AG20443 (cell line): Measurements from ENCODE around the gene AOPEP.
A peak's percentile ranks its signal among the peaks of the same experiment; 100 is the strongest.

Experiments used
- DNase-seq: peaks from one replicate; pipeline ENCODE4 v3.0.0; 2012; ENCODE audit warnings: low spot score, mixed read lengths

AOPEP gene

DNA sequence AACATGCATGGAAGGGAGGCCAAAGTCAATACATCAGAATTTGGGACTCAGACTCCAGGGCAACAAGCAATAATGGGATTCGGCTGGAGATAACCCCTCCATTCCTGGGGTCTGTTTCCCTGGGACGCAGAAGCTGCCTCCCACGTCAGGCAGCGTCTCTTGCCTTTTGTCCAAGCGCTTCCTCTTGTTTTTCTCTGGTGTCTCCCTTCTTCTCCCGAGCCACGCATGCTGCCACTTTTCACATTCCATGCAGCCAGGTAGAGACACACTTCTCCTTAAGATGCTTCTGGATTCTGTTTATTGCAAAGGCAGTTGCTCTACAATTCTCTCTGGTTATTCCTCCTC, 267.3 kb downstream of the AOPEP start:
- DNase-seq = no peak

DNA sequence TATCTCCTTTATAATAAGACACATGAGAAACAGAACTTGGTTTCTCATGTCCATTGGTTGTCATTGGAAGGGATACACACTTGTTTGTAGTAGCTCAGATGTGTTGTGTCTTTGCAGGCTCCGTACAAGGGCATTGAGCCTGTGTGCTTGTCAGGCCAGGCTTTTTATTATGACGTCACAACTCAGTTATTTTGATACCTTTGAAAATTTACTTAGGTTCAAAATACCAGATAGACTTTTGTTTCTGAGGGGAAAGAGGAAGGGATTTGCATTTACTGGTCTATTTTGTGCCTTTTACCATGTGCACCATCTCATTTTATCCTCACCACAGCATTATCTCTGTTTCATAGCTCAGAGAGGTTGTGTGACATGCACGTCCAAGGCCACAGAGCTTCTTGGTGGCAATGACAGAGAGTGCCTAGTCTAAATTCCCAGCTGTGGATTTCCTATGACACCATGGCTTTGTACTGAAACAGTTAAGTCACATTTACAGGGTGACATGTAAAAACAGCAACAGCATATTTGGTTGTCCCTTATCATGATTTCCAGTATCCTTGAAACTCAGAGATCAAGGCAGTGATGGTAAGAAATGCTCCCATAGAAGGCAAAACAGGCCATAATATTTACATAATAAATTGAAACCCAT, 268.7 kb downstream of the AOPEP start:
- DNase-seq = no peak

DNA sequence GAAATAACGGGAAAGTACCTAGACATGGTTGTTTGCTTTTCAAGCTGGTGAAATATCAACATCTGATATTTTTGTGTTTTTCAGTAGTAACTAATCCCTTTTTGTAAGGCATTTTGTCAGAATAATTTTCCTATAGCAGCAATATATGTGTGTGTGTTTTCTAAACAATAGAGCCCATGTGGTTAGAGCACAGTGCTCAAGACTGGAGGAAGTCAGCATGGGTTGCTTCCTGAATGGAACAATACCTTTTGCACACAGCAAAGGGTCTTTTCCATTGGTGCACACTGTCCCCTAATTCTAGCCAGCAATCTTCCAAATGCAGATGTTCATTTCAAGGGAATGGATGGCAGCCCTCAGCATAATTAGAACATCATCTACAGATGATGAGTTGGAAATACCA, 270.1 kb downstream of the AOPEP start:
- no peak for DNase-seq

DNA sequence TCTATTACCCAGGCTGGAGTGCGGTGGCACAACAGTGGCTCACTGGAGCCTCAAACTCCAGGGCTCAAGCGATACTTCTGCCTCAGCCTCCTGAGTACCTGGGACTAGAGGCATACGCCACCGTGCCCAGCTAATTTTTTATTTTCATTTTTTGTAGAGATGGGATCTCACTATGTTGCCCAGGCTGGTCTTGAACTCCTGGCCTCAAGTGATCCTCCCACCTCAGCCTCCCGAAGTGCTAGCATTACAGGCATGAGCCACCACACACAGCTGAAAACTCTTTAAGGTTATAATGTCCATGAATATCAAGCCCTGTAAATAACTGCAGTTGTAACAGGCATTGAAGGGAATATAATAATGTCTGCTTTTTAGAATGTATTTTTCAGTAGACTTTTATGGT, 271.2 kb downstream of the AOPEP start:
- no peak for DNase-seq

DNA sequence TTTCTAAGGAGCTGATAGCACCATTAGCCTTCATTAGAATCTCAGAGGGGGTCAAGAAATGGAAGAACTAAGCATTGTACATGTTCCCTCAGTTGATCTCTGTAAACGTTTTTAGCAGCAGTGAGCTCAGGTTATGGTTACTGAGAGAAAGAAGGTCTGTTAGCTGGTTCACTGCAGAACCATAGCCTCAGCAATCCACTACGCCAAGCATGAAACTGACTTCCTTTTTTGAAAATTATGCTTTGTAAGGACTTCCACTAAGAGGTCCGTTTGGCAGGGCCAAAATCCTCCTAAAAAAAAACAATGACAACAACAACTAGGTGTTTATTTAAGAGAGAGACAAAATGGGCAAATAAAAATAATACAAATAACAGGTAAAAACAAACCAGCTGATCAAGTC, 273.3 kb downstream of the AOPEP start:
- DNase-seq = no peak

DNA sequence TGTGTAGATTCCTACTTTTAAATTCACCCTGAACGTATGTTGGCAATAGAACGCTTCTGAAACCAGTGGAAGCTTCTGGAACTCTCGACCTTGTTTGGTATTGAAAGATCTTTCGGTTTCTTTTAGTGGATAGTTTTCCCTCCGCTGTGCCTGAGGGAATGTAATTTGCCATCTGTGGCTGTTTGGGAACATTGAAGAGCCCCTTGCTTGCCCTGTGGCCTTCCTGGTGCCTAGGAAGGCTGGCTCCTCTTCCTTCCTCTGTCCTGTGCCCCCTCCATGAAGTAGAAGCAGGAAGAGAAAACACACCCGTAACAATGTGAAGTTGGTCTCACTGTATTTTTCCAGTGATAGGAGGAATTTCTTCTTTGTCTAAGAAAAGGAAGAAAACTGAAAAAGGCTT, 274.3 kb downstream of the AOPEP start:
- DNase-seq = no peak

DNA sequence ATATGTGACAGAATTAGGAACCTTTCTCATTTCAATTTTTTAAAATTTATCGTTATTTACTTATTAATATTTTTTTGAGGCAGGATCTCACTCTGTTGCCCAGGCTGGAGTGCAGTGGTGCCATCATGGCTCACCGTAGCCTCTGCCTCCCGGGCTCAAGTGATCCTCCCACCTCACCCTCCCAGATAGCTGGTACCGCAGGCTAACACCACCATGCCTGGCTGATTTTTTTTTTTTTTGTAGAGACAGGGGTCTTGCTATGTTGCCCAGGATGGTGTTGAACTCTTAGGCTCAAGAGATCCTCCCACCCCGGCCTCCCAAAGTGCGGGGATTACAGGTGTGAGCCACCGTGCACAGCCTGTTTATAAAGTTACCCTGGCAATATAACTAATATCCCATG, 275.2 kb downstream of the AOPEP start:
- no peak for DNase-seq

DNA sequence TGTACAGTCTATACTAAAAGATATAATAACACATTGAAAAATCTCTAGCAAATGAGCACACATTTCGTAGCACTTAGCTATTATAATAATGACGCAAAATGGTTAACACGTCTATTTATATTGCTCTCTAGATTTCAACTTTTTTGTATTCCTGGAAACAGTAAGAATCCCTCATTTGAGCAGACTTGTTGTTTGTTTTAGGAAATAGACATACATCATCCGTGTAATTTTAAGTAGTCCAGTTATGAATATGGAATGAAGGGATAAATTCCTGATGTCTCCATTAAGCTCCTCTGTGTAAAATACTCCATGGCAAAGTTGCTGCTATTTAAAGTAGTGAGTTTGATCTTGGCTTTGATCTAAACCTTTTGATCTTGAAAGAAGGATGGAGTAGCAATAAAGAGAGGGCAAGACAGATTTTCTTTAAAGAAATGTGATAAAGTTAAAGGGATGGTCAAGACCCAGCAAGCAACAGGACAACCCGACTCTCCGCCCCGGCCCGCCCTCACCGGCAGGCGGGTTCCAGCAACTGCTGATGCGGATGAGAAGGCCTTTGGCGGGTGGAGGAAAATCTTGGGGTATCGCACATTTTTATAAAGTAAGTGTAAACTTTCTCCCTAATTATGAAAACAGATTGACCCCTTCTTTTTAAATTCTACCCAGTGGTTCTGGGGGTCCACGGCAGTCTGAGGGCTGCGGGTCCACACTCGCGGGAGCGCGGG, 277.4 kb downstream of the AOPEP start:
- peak; percentile 72 for DNase-seq

DNA sequence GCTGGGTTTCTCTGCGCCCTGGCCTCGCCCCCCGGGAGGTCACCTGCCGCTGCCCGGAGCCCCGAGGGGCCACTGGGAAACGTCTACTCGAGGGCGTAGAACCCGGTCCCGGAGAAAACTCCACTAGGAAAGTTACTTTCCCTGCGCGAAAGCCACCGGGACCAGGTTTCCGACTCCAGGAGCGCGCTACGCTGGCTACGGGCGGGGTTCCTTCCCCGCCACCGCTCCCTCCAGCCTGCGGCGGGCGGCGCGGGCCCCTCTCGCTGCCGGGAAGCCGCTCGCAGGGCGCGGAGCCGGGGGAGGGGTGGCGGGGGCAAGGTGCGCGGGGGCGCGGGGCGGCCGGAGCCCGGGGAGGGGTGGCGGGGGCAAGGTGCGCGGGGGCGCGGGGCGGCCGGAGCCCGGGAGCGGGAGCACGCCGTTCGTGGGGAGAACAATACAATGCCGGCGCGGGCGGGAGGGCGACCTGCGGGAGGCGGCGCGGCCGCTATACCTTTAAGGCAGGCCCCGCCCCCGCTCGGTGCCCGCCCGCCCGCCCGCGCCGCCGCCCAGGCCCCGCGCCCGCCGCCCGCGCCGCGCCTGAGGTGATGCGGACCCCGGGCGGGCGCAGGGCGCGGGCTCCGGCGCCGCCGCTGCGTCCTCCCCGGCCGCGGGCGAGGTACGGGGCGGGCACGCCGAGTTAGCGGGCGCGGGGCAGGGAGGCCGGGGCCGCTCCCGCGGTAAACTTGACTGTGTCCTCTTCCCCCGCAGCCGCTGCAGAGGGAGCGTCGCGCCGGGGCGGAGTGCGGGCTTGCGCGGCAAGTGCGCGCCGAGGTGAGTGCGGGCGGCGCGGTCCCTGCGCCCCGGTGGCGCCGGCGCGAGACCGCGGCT, 278.1 kb downstream of the AOPEP start:
- peak; percentile 76 for DNase-seq

DNA sequence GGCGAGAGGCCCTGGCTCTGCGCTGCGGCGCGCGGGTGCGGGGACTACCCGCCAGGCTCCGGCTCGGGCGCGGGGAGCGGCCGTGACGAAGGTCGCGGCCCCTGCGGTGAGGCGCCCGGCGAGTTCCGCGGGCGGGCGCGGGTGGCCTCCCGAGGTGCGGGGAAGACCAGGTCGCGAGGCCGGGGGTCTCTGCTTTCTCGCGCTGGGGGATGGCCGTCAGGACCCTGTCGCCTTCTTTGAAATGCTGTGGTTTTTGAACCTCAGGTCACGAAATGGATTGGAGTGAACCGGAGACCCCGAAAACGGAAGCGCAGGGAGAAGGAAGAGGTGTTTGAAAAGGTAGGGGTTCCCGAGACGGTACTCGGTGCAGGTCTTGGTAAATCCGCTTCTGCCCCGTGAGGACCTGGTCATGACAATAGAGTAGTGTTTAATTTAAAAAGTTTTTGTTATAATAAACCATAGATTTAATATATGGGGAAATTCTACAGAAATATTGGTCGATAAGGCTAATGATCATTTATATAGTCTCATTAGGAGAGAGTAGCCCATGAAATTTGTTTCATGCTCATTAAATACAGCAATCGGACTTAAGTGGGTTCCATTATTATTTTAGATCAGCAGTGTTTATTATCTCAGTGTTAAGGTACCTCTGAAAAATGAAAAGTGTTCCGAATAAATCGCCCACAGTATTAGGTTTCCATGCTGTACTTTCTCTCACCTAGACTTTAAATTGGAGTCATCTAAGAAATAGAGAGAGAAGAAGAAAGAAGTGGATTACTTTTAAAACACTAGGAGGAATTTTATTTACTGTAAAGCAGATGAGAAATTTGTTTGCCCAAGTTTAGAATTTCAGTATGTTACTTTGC, 279.0 kb downstream of the AOPEP start:
- DNase-seq = no peak

DNA sequence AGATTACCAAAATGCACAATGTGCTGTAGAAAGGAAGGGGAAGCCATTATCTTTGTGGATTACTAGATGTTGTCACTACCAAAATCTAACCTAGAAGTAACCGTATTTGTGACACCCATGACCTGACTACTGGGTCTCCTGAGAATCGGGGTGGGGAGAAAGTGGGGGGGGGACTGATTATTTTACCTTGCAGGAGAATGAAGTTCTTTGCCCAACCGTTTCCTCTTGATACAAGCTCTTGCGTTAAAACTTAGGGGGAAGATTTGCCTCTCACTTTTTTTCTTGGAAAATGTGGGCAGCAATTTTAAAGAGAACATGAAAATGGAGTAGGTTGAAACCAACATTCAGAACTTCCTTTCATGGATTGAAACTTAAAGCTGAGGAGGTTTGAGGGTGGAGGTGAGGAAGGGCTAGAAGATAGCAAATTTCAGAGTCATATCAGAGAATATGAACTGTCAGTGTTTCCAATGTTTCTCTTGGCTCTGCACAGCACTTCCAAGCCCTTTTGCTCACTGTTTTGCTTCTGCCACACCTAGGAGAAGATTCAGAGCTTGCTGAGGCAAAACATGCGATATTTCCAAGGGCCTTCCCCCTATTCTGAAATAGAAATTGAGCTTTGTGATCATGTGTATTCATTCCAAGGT, 280.8 kb downstream of the AOPEP start:
- peak; percentile 20 for DNase-seq

DNA sequence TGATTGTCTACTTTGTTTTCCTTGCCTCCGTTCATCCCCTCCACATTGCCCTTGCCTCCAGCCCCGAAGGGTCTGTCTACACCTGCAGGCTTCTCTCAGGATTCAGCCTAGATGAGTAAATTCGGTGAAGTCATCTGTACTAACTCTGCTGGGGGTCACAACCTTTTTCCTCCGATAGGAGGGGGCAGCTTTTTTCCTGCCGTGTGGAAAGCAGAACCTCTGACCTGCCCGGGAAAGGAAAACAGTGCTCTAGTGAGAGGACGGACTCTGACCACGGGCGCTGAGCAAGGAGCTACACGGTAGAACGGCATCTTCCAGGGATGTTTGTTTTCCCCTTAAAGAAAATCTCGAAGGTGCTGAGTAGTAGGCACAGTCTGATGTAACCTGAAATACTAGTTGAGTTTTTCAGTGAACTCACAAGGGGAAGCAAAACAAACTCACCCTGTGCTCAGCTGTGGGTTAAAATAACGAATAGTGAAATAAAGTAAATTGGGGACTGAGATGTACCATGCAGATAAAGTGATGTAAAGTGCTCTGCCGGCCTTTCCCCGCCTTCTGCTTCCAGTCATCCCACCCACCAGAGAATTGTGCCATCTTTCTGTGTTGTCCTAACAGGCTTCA, 281.8 kb downstream of the AOPEP start:
- no peak for DNase-seq

DNA sequence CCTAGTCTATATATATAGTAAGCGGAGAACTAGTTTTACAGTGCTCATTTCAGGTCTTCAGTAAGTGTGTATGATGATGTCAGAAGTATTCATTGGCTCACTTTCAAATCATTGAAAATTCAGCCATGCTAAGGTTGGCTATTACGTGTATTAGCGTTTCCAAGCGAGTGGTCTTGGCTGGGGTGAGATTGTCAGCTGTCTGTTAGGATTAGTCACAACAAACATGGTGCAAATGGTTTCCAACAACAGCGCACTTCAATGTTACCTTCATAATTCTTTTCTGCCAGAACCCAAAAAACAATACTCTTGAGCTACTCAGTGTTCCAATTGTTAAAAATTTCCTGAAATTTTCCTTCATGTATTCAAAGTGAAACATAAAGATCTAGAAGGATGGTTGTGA, 283.0 kb downstream of the AOPEP start:
- DNase-seq = no peak

DNA sequence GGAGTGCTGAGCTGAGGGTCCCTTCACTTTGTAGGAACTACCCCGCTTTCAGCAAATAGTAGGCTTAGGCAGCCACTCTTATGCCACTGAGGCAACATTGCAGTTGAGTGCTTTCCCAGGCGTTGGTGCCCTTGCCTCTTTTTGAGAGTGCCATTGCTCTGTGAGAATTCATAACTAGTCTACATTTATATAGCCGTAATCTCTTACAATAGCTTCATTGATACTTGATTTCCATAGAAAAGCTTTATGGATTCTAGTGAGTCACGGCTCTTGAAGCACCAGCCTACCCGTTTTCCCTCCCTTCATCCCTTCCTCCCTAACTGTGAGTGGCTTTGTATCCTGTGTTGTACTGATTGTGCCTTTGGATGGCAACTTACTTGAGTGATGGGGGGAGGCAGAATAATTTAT, 283.9 kb downstream of the AOPEP start:
- DNase-seq = no peak

DNA sequence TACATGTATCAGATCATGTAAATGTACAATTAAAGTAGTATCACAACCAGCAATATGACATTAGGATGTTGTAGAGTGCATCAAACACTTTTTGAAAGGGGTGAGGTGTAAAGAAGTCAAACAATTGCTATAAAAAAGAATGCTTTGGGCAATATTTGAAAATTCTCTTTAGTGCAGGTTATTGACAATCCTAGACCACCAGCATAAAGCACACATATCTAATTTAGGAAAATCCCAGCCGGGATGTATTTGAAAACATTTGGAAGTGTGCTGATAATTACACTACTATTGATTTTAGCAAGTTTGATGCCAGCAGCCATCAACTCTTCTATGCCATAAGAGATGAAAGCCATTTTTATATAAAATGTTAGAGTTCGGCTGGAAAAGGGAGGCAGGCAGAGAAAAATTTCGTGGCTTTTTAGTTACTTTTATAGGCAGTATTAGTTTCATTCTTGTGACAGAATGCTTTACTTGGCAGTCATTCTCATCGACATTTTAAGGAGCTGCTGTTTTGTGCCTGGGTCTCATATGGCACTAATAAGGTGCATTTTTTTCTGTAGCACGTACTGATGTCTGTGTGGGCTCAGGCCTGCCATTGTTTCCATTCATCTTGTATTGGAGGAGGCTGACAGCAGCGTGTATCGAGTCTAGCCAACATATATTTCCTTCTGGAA, 285.7 kb downstream of the AOPEP start:
- no peak for DNase-seq

DNA sequence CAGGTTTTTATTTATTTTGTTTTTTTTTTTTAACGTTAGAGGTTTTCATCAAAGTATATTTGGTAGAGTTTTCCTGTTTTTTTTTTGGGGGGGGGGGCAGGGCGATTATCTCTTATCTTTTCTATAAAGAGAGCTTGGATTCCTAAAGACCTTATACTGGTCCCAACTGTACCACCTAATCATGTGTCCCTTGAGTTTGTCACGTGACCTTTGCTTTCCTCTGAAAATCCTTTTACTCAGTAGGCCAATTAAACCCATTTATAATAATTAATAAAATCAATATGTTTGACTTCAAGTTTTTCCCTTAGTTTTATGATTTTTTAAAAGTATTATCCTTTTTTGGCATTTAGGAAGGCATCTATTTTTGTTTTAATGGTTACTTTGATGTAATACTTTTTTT, 286.4 kb downstream of the AOPEP start:
- DNase-seq = no peak

DNA sequence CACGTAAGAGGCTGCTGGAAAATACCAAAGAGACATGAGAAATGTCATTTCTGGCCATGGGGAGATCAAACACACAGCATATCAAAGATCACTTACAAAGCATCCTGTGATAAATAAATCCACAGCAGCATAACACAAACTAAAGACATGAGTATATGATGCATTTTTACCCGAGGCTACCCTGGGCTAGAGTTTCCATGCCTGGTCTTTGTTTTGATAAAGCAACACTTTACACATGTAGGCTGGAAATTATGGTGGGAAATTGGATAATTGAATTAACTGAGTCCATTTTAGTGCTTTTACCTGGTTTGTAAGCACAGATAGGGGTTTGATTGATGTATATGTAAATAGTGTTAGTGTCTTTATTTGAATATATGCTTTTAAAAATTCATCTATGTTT, 288.4 kb downstream of the AOPEP start:
- no peak for DNase-seq

DNA sequence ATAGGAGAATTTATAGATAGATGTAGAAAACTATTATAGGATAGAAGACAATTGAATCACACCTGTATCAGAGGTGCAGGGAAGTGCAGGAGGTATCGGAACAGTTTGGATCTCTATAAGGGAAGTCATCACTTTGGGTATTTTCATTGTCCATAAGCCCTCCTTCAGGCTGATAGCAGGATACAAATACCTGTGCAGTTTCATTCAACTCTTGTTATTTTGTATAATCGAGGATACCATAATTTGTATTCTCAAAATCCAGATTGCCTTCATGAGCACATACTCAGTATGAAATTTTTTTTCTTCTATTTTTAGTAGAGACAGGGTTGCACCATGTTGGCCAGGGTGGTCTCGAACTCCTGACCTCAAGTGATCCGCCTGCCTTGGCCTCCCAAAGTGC, 289.1 kb downstream of the AOPEP start:
- no peak for DNase-seq

DNA sequence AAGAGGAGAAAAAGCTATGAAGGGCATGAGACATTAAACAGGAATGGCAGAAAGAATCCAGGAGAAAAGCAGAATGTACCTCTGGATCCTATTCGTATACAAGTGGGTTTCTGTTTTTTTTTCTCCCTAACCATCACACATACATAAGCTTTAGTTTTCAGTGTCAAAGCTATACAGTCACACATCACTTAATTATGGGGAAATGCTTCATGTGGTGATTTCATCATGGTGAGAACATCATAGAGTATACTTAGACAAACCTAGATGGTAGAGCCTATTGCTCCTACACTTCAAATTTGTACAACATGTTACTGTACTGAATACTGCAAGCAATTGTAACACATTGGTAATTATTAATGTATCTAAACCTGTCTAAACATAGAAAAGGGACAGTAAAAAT, 290.6 kb downstream of the AOPEP start:
- DNase-seq = no peak

DNA sequence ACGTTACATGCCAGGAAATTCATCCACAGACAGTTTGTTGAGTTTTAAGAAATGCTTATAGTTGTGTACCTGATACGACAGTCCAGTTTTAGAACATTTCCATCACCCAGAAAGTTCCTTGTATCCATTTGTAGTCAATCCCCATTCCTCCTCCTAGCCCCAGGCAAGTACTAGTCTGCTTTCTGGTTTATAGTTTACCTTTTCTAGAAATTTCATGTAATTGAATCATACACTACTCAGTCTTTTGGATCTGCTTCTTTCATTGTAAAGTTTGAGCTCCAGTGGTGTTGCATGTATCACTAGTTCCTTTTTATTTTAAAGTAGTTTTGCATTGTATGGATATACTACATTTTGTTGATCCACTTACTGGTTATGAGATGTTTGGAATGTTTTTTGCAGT, 291.2 kb downstream of the AOPEP start:
- DNase-seq = no peak
